HUES6 (cell line): ENCODE data around the gene ADSL.

Experiments used
- H3K27ac ChIP-seq: 2 replicates; pipeline ENCODE4 v1.7.0; 2013; ENCODE audit warnings: low read depth, mild to moderate bottlenecking, low read length, inconsistent platforms
- H3K27me3 ChIP-seq: 2 replicates; pipeline ENCODE4 v1.6.1; 2013; ENCODE audit warnings: low read length; ENCODE audit not compliant: control insufficient read depth, insufficient read depth
- H3K36me3 ChIP-seq: 2 replicates; pipeline ENCODE4 v1.6.1; 2013; ENCODE audit warnings: low read length; ENCODE audit not compliant: control insufficient read depth, insufficient read depth
- H3K4me1 ChIP-seq: 2 replicates; pipeline ENCODE4 v1.6.1; 2013; ENCODE audit warnings: low read length; ENCODE audit not compliant: control insufficient read depth, insufficient read depth
- H3K4me3 ChIP-seq: 2 replicates; pipeline ENCODE4 v1.5.1; 2013; ENCODE audit warnings: low read depth, low read length
- H3K9ac ChIP-seq: one replicate; pipeline ENCODE4 v1.6.1; 2013; ENCODE audit warnings: mild to moderate bottlenecking, low read length
- H3K9me3 ChIP-seq: 2 replicates; pipeline ENCODE4 v1.6.1; 2013; ENCODE audit warnings: low read depth, low read length; ENCODE audit not compliant: control insufficient read depth, insufficient read depth

ADSL gene

DNA sequence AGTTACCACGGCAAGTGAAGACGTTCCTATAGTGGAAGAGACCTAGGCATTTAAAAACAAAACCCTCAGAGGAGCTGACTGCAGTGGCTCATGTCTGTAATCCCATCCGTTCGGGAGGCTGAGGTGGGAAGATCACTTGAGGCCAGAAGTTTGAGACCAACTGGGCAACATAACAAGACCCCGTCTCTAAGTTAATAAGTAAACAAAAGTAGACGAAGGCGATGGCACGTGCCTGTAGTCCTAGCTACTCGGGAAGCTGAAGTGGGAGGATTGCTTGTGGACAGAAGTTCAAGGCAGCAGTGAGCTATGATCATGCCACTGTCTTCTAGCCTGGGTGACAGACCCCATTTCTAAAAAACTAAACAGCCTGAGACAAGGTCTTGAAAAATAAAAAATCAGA lies 3.8 kb upstream of the ADSL start:
- no peak overlapping the region for H3K27ac ChIP-seq
- no peaks in the 10 kb centered on the region for H3K27me3 ChIP-seq
- no peaks in the 10 kb centered on the region for H3K9me3 ChIP-seq
- H3K4me3 ChIP-seq = no peak overlapping the region
- no peaks in the 10 kb centered on the region for H3K36me3 ChIP-seq
- peaks cover 3% of the 10 kb centered on the region for H3K4me1 ChIP-seq
- no peak overlapping the region for H3K9ac ChIP-seq

DNA sequence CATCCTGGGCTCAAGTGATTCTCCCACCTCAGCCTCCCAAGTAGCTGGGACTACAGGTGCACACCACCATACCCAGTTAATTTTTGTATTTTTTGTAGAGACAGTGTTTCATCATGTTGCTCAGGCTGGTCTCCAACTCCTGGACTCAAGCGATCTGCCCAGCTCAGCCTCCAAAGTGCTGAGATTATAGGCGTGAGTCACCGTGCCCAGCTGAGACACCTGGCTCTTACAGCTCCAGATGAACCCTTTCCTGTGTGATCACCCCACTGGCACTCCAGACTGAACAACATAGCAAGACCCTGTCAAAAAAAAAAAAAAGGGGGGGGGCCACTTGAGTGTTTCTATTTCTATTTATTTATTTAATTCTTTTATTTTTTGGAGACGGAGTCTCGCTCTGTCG lies 1.0 kb upstream of the ADSL start:
- H3K36me3 ChIP-seq = peaks cover 18% of the 10 kb centered on the region
- H3K4me1 ChIP-seq = peaks cover 8% of the 10 kb centered on the region
- H3K27me3 ChIP-seq = no peaks in the 10 kb centered on the region
- peak overlapping the region; percentile 93 for H3K4me3 ChIP-seq
- no peak overlapping the region for H3K9ac ChIP-seq
- H3K27ac ChIP-seq = no peak overlapping the region
- H3K9me3 ChIP-seq = no peaks in the 10 kb centered on the region

DNA sequence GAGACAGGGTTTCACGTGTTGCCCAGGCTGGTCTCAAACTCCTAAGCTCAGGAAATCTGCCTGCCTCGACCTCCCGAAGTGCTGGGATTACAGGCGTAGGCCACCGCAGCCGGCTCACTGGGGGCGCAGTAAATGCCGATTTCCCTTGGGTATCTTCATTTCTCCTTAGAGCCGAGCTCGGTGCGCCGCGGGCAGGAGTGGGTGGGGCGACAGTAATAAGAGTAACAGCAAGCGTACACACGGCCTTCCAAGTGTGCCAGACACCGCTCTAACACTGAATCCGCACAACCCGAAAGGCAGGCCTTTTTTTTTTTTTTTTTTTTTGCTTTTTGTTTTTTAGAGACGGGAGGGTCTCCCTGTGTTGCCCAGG lies 500 bp upstream of the ADSL start:
- Histone ChIP-seq H3K27ac (peak overlapping the region; percentile 64; the same call in 1 of the 2 replicates), H3K4me1 (peaks cover 8% of the 10 kb centered on the region), H3K9me3 (no peaks in the 10 kb centered on the region), H3K9ac (peak overlapping the region; percentile 87), H3K36me3 (peaks cover 23% of the 10 kb centered on the region), H3K4me3 (peak overlapping the region; percentile 93), H3K27me3 (no peaks in the 10 kb centered on the region)

DNA sequence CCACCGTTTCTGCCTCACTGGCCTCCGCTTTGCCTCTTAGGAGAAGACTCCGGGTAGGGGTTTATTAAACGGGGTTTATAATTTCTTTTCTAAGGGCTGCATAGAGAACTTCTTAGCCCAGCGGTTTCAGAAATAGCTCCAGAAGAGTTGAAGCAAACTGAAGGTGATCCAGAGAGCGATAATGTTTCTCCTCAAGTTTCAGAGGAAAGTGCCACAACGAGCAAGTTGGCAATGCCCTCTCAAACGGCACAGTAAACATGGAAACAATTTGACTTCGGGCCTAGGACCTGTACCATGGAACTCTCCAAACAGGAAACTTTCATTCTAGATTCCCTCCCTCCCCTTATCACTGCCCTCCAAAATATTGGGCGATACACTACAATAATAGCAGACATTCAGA lies 1.0 kb downstream of the ADSL start:
- H3K27me3 ChIP-seq = no peaks in the 10 kb centered on the region
- H3K9ac ChIP-seq = peak overlapping the region; percentile 87
- H3K36me3 ChIP-seq = peaks cover 33% of the 10 kb centered on the region
- H3K27ac ChIP-seq = peak overlapping the region; percentile 64; the same call in 1 of the 2 replicates
- H3K4me3 ChIP-seq = peak overlapping the region; percentile 93
- H3K4me1 ChIP-seq = peaks cover 8% of the 10 kb centered on the region
- no peaks in the 10 kb centered on the region for H3K9me3 ChIP-seq

DNA sequence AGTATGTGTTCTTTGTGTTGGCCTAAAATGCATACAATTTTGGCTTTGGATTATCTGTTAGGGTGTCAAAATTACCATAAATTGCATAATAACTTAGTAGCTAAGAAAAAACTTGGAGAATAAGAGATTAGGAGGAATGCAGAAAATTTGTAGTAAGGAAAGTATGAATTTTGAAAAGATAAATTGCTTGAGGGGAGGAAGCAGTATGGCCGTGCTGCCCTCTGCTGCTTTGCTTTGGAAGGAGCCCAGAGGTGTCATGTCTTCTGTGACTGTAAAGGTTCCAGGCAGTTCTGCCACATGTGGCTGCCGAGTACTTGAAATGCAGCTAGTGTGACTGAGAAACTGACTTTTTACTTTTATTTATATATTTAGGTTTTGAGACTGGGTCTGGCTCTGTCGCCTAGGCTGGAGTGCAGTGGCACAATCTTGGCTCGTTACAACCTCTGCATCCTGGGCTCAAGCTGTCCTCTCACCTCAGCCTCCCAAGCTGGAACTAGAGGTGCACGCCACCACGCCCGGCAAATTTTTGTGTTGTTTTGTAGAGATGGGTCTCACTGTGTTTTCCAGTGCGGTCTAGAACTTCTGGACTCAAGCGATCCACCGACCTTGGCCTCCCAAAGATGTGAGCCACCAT lies 1.8 kb downstream of the ADSL start:
- no peak overlapping the region for H3K27ac ChIP-seq
- H3K4me3 ChIP-seq = peak overlapping the region; percentile 93
- H3K9me3 ChIP-seq = no peaks in the 10 kb centered on the region
- H3K36me3 ChIP-seq = peaks cover 41% of the 10 kb centered on the region
- no peaks in the 10 kb centered on the region for H3K27me3 ChIP-seq
- peak overlapping the region; percentile 45 for H3K9ac ChIP-seq
- H3K4me1 ChIP-seq = peaks cover 8% of the 10 kb centered on the region

DNA sequence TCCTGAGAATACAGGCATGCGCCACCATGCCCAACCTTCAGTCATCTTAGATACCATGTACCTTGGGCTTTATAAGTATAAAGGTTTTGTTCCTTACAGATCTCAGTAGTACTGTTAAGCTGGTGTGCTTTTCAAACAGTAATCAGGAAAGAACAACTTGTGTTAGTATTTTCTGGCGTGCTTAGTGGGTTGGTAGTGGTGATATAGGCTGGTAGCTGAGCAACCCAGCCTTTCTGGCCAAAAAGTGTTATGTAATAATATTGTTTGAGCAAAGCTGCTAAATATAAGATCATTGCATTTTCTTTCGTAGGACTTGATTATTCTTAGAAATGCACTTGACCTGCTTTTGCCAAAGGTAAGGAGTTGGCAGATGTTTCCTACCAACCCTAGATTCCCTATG lies 6.5 kb downstream of the ADSL start:
- peaks cover 3% of the 10 kb centered on the region for H3K4me1 ChIP-seq
- H3K4me3 ChIP-seq = no peak overlapping the region
- H3K9me3 ChIP-seq = no peaks in the 10 kb centered on the region
- H3K36me3 ChIP-seq = peaks cover 84% of the 10 kb centered on the region
- no peak overlapping the region for H3K27ac ChIP-seq
- H3K9ac ChIP-seq = no peak overlapping the region
- H3K27me3 ChIP-seq = no peaks in the 10 kb centered on the region

DNA sequence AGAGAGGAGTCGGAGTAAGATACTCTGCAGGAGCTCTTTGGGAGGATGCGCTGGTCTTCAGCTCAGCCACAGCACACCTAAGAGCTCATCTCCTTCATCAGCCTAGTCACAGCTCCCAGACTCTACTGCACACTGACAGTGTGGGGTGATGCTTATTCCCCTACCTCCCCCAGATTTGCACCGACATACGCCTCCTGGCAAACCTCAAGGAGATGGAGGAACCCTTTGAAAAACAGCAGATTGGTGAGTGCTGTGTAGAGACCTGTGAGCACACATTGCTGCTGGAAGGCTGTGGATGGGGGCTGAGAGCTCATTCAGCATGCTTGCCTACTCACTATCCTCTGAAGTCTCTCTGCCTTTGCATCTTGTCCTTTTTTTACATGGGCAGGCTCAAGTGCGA lies 14.8 kb downstream of the ADSL start:
- Histone ChIP-seq H3K9ac (no peak overlapping the region), H3K27ac (no peak overlapping the region), H3K4me1 (no peaks in the 10 kb centered on the region), H3K36me3 (peaks cover 100% of the 10 kb centered on the region), H3K27me3 (no peaks in the 10 kb centered on the region), H3K9me3 (no peaks in the 10 kb centered on the region), H3K4me3 (no peak overlapping the region)

DNA sequence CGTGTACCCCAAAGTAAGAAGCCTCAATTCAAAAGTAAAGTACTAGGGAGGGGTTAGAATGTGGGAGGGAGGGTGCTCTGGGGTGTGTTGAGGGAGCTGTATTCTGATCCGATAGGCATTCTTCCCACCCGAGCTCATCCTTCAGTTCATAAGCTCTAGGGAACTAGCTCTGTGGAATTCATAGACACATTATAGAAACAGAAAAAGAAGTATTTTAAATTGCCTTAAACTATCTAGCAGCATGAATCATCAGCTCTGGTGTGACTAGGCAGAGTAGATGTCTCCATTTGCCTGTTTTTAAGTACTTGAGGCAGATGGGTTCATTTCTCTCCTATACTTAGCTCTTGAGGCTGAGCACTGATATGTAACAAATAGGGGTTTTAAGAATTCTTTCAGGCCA lies 16.8 kb downstream of the ADSL start:
- no peak overlapping the region for H3K4me3 ChIP-seq
- no peak overlapping the region for H3K9ac ChIP-seq
- H3K9me3 ChIP-seq = no peaks in the 10 kb centered on the region
- H3K36me3 ChIP-seq = peaks cover 100% of the 10 kb centered on the region
- no peaks in the 10 kb centered on the region for H3K4me1 ChIP-seq
- H3K27me3 ChIP-seq = no peaks in the 10 kb centered on the region
- no peak overlapping the region for H3K27ac ChIP-seq

DNA sequence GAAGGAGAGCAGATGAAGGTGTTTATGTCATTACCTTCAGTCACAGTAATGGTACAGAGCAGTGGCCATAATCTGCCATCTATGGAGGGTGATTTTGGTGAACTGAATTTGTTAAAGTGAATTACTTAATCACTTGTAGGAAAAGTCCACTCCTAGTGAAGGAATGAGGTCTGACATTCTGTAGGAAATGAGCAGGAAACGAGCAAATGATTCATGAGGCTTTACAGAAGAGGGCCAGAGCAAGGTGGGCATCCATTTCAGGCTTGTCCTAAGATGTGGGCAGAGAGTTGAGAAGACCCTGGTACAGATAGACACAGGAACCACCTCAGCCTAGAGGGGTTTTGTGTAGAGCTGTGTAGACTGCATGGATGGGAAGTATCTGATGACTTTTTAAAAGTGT lies 18.1 kb downstream of the ADSL start:
- Histone ChIP-seq H3K27ac (no peak overlapping the region), H3K4me1 (no peaks in the 10 kb centered on the region), H3K36me3 (peaks cover 98% of the 10 kb centered on the region)

DNA sequence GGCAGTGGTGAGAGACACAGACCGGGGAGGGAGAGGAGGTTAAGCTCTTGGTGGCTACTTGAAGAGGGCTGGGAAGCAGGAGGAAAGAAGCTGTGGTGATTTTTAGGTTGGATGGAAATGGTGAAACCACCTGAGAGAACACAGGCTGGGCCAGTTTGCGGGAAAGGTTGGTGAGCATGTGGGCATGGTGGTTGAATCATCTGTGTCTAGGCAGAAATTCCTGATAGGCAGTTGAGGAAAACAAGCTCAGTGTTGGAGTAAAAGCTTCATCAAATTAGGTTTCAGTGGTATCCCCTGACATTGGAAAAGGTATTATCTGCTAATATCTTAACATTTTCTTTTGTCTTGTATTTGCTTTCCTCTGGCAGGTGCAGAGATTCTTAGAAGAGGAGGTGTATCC lies 19.8 kb downstream of the ADSL start:
- H3K27me3 ChIP-seq = no peaks in the 10 kb centered on the region
- H3K36me3 ChIP-seq = peaks cover 87% of the 10 kb centered on the region
- no peak overlapping the region for H3K27ac ChIP-seq
- H3K4me1 ChIP-seq = no peaks in the 10 kb centered on the region
- H3K9ac ChIP-seq = no peak overlapping the region
- no peak overlapping the region for H3K4me3 ChIP-seq
- H3K9me3 ChIP-seq = no peaks in the 10 kb centered on the region

More for the DNA sequence above, 18.1 kb downstream of the ADSL start:
- no peaks in the 10 kb centered on the region for H3K9me3 ChIP-seq
- no peak overlapping the region for H3K9ac ChIP-seq
- no peak overlapping the region for H3K4me3 ChIP-seq
- H3K27me3 ChIP-seq = no peaks in the 10 kb centered on the region

DNA sequence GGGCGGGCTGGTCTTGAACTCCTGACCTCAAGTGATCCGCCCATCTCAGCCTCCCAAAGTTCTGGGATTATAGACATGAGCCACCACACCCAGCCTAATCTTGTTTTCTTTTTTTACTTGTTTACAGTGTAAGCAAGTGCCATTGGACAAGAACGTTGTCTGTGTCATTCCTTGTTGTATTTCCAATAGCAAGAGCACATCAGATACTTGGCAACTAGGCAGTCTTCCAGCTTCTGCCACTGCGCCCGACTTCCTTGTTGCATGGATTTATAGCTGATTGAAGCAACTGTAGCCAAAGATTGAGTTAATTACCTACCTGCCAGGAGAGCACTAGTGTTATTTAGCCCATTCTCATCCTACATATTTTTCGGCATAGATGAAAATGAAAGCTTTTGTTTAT lies 21.0 kb downstream of the ADSL start:
- H3K9me3 ChIP-seq = no peaks in the 10 kb centered on the region
- H3K9ac ChIP-seq = no peak overlapping the region
- no peak overlapping the region for H3K4me3 ChIP-seq
- H3K4me1 ChIP-seq = peaks cover 3% of the 10 kb centered on the region
- no peaks in the 10 kb centered on the region for H3K27me3 ChIP-seq
- peaks cover 75% of the 10 kb centered on the region for H3K36me3 ChIP-seq
- H3K27ac ChIP-seq = no peak overlapping the region

DNA sequence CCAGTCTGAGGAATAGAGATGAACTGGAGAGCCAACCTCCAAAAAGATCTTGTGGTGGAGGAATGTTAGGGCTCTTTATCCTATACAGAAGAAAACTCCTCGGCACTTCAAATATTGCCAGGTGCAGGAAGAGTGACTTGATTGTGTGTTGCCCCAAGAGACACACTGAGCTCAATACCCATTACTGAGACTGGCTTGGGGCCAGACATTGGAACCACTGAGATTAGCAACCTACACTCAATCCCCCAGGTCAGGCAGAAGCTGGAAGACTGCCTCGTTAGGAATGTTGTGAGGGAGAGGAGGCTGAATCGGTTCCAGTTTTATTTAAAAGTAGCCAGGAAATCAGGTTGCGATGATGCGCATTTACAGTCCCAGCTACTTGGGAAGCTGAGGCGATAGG lies 21.7 kb downstream of the ADSL start:
- Histone ChIP-seq H3K4me3 (no peak overlapping the region), H3K9me3 (no peaks in the 10 kb centered on the region), H3K27me3 (no peaks in the 10 kb centered on the region), H3K4me1 (peaks cover 3% of the 10 kb centered on the region), H3K9ac (no peak overlapping the region), H3K27ac (no peak overlapping the region), H3K36me3 (peaks cover 75% of the 10 kb centered on the region)
